HG03342 (cell line): ENCODE measurements around the gene DOK5.
"Not testable (repeated sequence)": the region's sequence is repeated elsewhere in the genome, so short reads cannot be mapped to it uniquely, and the experiment has no call there.

ENCODE experiments used
- ATAC-seq: cut with Tn5 transposase; IDR thresholded peaks from one replicate; pipeline ENCODE4 v1.9.1; 2021; ENCODE audit warnings: mild to moderate bottlenecking, moderate library complexity; ENCODE audit not compliant: unreplicated experiment

DOK5 gene

GRCh38 chr20:54469952-54470351 lies 5.4 kb upstream of the DOK5 start:
- no peak for ATAC-seq

GRCh38 chr20:54470697-54471096 lies 4.7 kb upstream of the DOK5 start:
- ATAC-seq = no peak

GRCh38 chr20:54472607-54473006 lies 2.8 kb upstream of the DOK5 start:
- ATAC-seq = no peak

- no peak for ATAC-seq
Observed at GRCh38 chr20:54473340-54473739, 2.1 kb upstream of the DOK5 start.

- ATAC-seq = no peak
Observed at GRCh38 chr20:54474046-54474445, 1.3 kb upstream of the DOK5 start.

- no peak for ATAC-seq
Observed at GRCh38 chr20:54474866-54475265, 527 bp upstream of the DOK5 start.

GRCh38 chr20:54476169-54477009 lies 996 bp downstream of the DOK5 start:
- ATAC-seq = no peak

GRCh38 chr20:54477191-54477955 lies 2.0 kb downstream of the DOK5 start:
- ATAC-seq = no peak

GRCh38 chr20:54479138-54479906 lies 3.9 kb downstream of the DOK5 start:
- ATAC-seq = no peak

- not testable (repeated sequence) for ATAC-seq
Observed at GRCh38 chr20:54479937-54480336, 4.5 kb downstream of the DOK5 start.

- no peak for ATAC-seq
Observed at GRCh38 chr20:54481442-54481841, 6.0 kb downstream of the DOK5 start.

GRCh38 chr20:54485631-54486030 lies 10.2 kb downstream of the DOK5 start:
- ATAC-seq = no peak

GRCh38 chr20:54486585-54486984 lies 11.2 kb downstream of the DOK5 start:
- ATAC-seq = no peak

GRCh38 chr20:54488442-54488841 lies 13.0 kb downstream of the DOK5 start:
- ATAC-seq = no peak

- no peak for ATAC-seq
Observed at GRCh38 chr20:54491506-54491905, 16.1 kb downstream of the DOK5 start.

GRCh38 chr20:54494303-54495006 lies 19.1 kb downstream of the DOK5 start:
- ATAC-seq = no peak

GRCh38 chr20:54497931-54498718 lies 22.7 kb downstream of the DOK5 start:
- no peak for ATAC-seq

- ATAC-seq = no peak
Observed at GRCh38 chr20:54499111-54499510, 23.7 kb downstream of the DOK5 start.

GRCh38 chr20:54502179-54502578 lies 26.8 kb downstream of the DOK5 start:
- no peak for ATAC-seq

- ATAC-seq = no peak
Observed at GRCh38 chr20:54506643-54507042, 31.2 kb downstream of the DOK5 start.
